HepG2 (cell line): Measurements from ENCODE around the gene APBA3. TPM values are rescaled to one million over a fixed set of nuclear protein-coding genes. Genes with fewer than 3 reads are reported as not detected.
A peak's percentile ranks its signal among the peaks of the same experiment; 100 is the strongest.

Experiments used
- ATF6 ChIP-seq: sonication (generic); formaldehyde crosslinking; conservative IDR thresholded peaks from 2 replicates; pipeline ENCODE4 v1.4.0; 2020; ENCODE audit warnings: missing genetic modification reagents
- ATM ChIP-seq: fragments of 450-650 bp; IDR thresholded peaks from 2 replicates; pipeline ENCODE4 v1.7.1; 2017; ENCODE audit warnings: mild to moderate bottlenecking, borderline replicate concordance
- CENPBD1 ChIP-seq: sonication (generic); formaldehyde crosslinking; IDR thresholded peaks from 2 replicates; pipeline ENCODE4 v1.8.0; 2022; ENCODE audit warnings: missing genetic modification reagents, low read depth, mild to moderate bottlenecking, borderline replicate concordance
- FUBP1 ChIP-seq: sonication (generic); formaldehyde crosslinking; IDR thresholded peaks from 2 replicates; pipeline ENCODE4 v1.5.1; 2020; ENCODE audit warnings: missing genetic modification reagents, mild to moderate bottlenecking, borderline replicate concordance
- GMEB2 ChIP-seq: IDR thresholded peaks from 2 replicates; pipeline ENCODE4 v1.6.1; 2016; ENCODE audit warnings: missing biosample characterization, missing genetic modification reagents, low read depth
- HHEX ChIP-seq: IDR thresholded peaks from 2 replicates; pipeline ENCODE4 v1.6.1; 2016; ENCODE audit warnings: control low read depth
- PCBP1 ChIP-seq: fragments of 200-400 bp; formaldehyde crosslinking; IDR thresholded peaks from 2 replicates; pipeline ENCODE4 v1.6.1; 2017; ENCODE audit warnings: mild to moderate bottlenecking, low read depth, low read length, borderline replicate concordance
- PHF20 ChIP-seq: sonication (generic); formaldehyde crosslinking; IDR thresholded peaks from 2 replicates; pipeline ENCODE4 v1.5.0; 2020; ENCODE audit warnings: mild to moderate bottlenecking, missing genetic modification reagents
- PHF8 ChIP-seq: sonication (generic); formaldehyde crosslinking; IDR thresholded peaks from 2 replicates; pipeline ENCODE4 v1.5.0; 2020; ENCODE audit warnings: missing genetic modification reagents
- SMAD3 ChIP-seq: sonication (generic); formaldehyde crosslinking; IDR thresholded peaks from 2 replicates; pipeline ENCODE4 v1.4.0; 2020; ENCODE audit warnings: missing genetic modification reagents
- SMAD9 ChIP-seq: sonication (generic); formaldehyde crosslinking; IDR thresholded peaks from 2 replicates; pipeline ENCODE4 v1.5.1; 2020; ENCODE audit warnings: mild to moderate bottlenecking, missing genetic modification reagents
- TEAD3 ChIP-seq: optimal IDR thresholded peaks from 2 replicates; pipeline ENCODE3; 2016; ENCODE audit warnings: borderline replicate concordance
- XRCC5 ChIP-seq: fragments of 200-400 bp; formaldehyde crosslinking; optimal IDR thresholded peaks from 2 replicates; pipeline ENCODE3; 2017; ENCODE audit warnings: mild to moderate bottlenecking, low read length
- ZBTB2 ChIP-seq: sonication (generic); formaldehyde crosslinking; IDR thresholded peaks from 2 replicates; pipeline ENCODE4 v1.8.0; 2022; ENCODE audit warnings: low read depth, missing genetic modification reagents
- ZFP36L2 ChIP-seq: sonication (generic); formaldehyde crosslinking; IDR thresholded peaks from 2 replicates; pipeline ENCODE4 v1.4.0; 2020; ENCODE audit warnings: missing genetic modification reagents
- ZFP90 ChIP-seq: sonication (generic); formaldehyde crosslinking; IDR thresholded peaks from 2 replicates; pipeline ENCODE4 v1.8.0; 2022; ENCODE audit warnings: missing genetic modification reagents, mild to moderate bottlenecking, inconsistent platforms, borderline replicate concordance
- ZNF207 ChIP-seq: fragments of 450-650 bp; IDR thresholded peaks from 2 replicates; pipeline ENCODE4 v1.6.1; 2016; ENCODE audit warnings: antibody characterized with exemption, borderline replicate concordance
- ZNF230 ChIP-seq: sonication (generic); formaldehyde crosslinking; IDR thresholded peaks from 2 replicates; pipeline ENCODE4 v1.4.0; 2020; ENCODE audit warnings: mild to moderate bottlenecking, missing genetic modification reagents
- ZNF335 ChIP-seq: sonication (generic); formaldehyde crosslinking; IDR thresholded peaks from 2 replicates; pipeline ENCODE4 v1.4.0; 2020; ENCODE audit warnings: missing genetic modification reagents
- ZNF776 ChIP-seq: sonication (generic); formaldehyde crosslinking; IDR thresholded peaks from 2 replicates; pipeline ENCODE4 v1.4.0; 2020; ENCODE audit warnings: mild to moderate bottlenecking, missing genetic modification reagents
- ZNF879 ChIP-seq: sonication (generic); formaldehyde crosslinking; IDR thresholded peaks from 2 replicates; pipeline ENCODE4 v1.8.1; 2023; ENCODE audit warnings: missing genetic modification reagents
- polyA plus RNA-seq, 8 experiments: library from polyadenylated mRNA; depleted of rRNA in 3 of 8; stranded (reverse) in 7 of 8; unstranded in 1 of 8; fragments of >200 nt; fragmentation: Illumina TruSeq in 4 of 8; extraction: Trizol in 4 of 8; gene quantifications; 2 replicates each; pipeline versions ENCODE4 v1.2.1 to v1.2.3, GENCODE V29; 2011 to 2016; ENCODE audit warnings: low read depth in 4 of 8, missing spikeins in 1 of 8, mixed read lengths in 1 of 8; ENCODE audit not compliant: insufficient read depth in 1 of 8
- total RNA-seq, 5 experiments: library from RNA; depleted of rRNA; stranded (reverse); fragments of >200 nt; fragmentation: Illumina TruSeq; extraction: Trizol; gene quantifications; 2 replicates each; pipeline ENCODE4 v1.2.3, GENCODE V29; 2016; ENCODE audit warnings: low read depth in 1 of 5

The APBA3 gene
- total and polyA plus RNA-seq, 2 of the 13 experiments (the other 11 are each of a cell fraction or from before 2014, with no cell fraction given), result 14.2 to 14.3 TPM

- TF ChIP-seq GMEB2 (CRISPR knock-in tag) (peak; percentile 73), HHEX (no peak), CENPBD1 (CRISPR knock-in tag) (no peak), XRCC5 (peak; percentile 23), ZFP36L2 (CRISPR knock-in tag) (no peak), PHF8 (CRISPR knock-in tag) (peak; percentile 93), TEAD3 (peak; percentile 84), ATF6 (no peak), ZNF230 (0 out of 2 replicates have a peak, but pooled peaks have one; percentile 29), SMAD3 (peak; percentile 63; the same call in 1 of the 2 replicates), FUBP1 (CRISPR knock-in tag) (no peak), ATM (no peak), PHF20 (CRISPR knock-in tag) (peak; percentile 72; the same call in 1 of the 2 replicates), PCBP1 (0 out of 2 replicates have a peak, but pooled peaks have one; percentile 33), ZNF335 (CRISPR knock-in tag) (peak; percentile 91), ZFP90 (CRISPR knock-in tag) (no peak), SMAD9 (CRISPR knock-in tag) (no peak), ZNF207 (no peak), ZNF879 (CRISPR knock-in tag) (no peak), ZBTB2 (CRISPR knock-in tag) (no peak), ZNF776 (CRISPR knock-in tag) (no peak)
These were observed 1.3 kb upstream of the APBA3 start, which contains the start of gene MRPL54 (continued) for GRCh38 chr19:3762501-3763459.
